ENCODE measurements around the gene USP37.

GRCh38 chr2:218607436-218608115 is 39.4 kb upstream of the USP37 start, which contains the start of gene PLCD4:
- TF ChIP-seq CTCF (IDR thresholded peaks at IDR 0.05) = no peak
- no peak for TF ChIP-seq ZFX (IDR thresholded peaks at IDR 0.05; ENCODE audit: borderline replicate concordance)
